Stomach (tissue), 9 donors: Measurements from ENCODE around the gene MYCN. TPM values are rescaled to one million over a fixed set of nuclear protein-coding genes. Genes with fewer than 3 reads are reported as not detected.
"Not testable (repeated sequence)": the region's sequence is repeated elsewhere in the genome, so short reads cannot be mapped to it uniquely, and the experiment has no call there.

ENCODE experiments used
- DNase-seq, 2 donors: peaks; one replicate each; pipeline versions ENCODE4 v3.0.0 to v3.0.0-alpha.2; 2013 to 2019
- H3K27ac ChIP-seq, 5 donors: fragments of 200-600 bp in 4 of 5; sonication (generic) in 4 of 5; one replicate each; pipeline ENCODE4 v1.5.1; 2013 to 2019; ENCODE audit warnings: mild to moderate bottlenecking in 1 of 5, moderate library complexity in 1 of 5
- H3K27me3 ChIP-seq, 3 donors: fragments of 200-600 bp; sonication (generic); one replicate each; pipeline ENCODE4 v1.5.1; 2017 to 2019; ENCODE audit warnings: mixed run types in 1 of 3
- H3K36me3 ChIP-seq, 4 donors: fragments of 200-600 bp; sonication (generic); 1 replicate in 3 of 4; 2 replicates in 1 of 4; pipeline ENCODE4 v1.5.1; 2016 to 2019
- H3K4me1 ChIP-seq, 4 donors: fragments of 200-600 bp; sonication (generic); one replicate each; pipeline ENCODE4 v1.5.1; 2016 to 2019
- H3K4me3 ChIP-seq, 4 donors: fragments of 200-600 bp; sonication (generic) in 3 of 4; one replicate each; pipeline ENCODE4 v1.5.1; 2016 to 2019; ENCODE audit warnings: mild to moderate bottlenecking in 1 of 4
- H3K9me3 ChIP-seq, 4 donors: fragments of 200-600 bp; sonication (generic); one replicate each; pipeline ENCODE4 v1.5.1; 2016 to 2019
- CTCF ChIP-seq, 7 experiments: fragments of 450-650 bp in 4 of 7; fragments of 200-600 bp in 3 of 7; sonication (generic) in 3 of 7; IDR thresholded peaks; one replicate each; pipeline ENCODE4 v1.5.1; 2016 to 2019; ENCODE audit warnings: antibody characterized with exemption in 7 of 7, control low read depth in 2 of 7, mild to moderate bottlenecking in 1 of 7
- EP300 ChIP-seq: sonication (generic); formaldehyde crosslinking; IDR thresholded peaks from one replicate; pipeline ENCODE4 v1.6.1; 2017; ENCODE audit warnings: antibody characterized with exemption
- POLR2A ChIP-seq, 4 donors: fragments of 450-650 bp; IDR thresholded peaks; one replicate each; pipeline ENCODE4 v1.6.1; 2016; ENCODE audit warnings: antibody characterized with exemption in 4 of 4, control low read depth in 2 of 4, mild to moderate bottlenecking in 1 of 4, moderate library complexity in 1 of 4
- POLR2AphosphoS5 ChIP-seq, 3 donors: sonication (generic); formaldehyde crosslinking; IDR thresholded peaks; one replicate each; pipeline ENCODE4 v1.6.1; 2016; ENCODE audit warnings: antibody characterized with exemption in 3 of 3
- WGBS, 5 donors: extraction: QIAGEN DNeasy Blood & Tissue Kit in 3 of 5; methylation state at CpG; one replicate each; pipeline versions ENCODE4 v1.1.5 to v1.1.7; 2013 to 2018; 5-methylcytosine and 5-hydroxymethylcytosine counted together
- intact Hi-C: fragments of 100-400 bp; cut with DNase I; formaldehyde crosslinking; loops from one replicate; pipeline ENCODE4 v1.15.1; 2023; ENCODE audit warnings: low total_unique reads
- polyA plus RNA-seq, 3 donors: library from polyadenylated mRNA; stranded (reverse); fragments of 200-250 nt; gene quantifications; one replicate each; pipeline ENCODE4 v1.2.3, GENCODE V29; 2013
- total RNA-seq, 5 donors: library from RNA; depleted of rRNA; stranded (reverse); fragments of >200 nt; gene quantifications; one replicate each; pipeline versions ENCODE4 v1.1.0 to v1.2.3, GENCODE V29; 2014 to 2016
- donor health status: healthy with polysubstance abuse.
- donor health status: Bipolar disorder and iron deficiency.
- donor health status: healthy.

Gene MYCN
- total and polyA plus RNA-seq, 8 donors, result 0.90 to 9.6 (median 2.3) TPM; not detected in 1

- peaks cover 5 to 11% (median 8%) of the 10 kb centered on the region in 4 donors for H3K4me1 ChIP-seq
- intact Hi-C loops, result no loop called here
- TF ChIP-seq EP300, result no peak
- H3K27me3 ChIP-seq, result peaks cover 0 to 3% (median 0%) of the 10 kb centered on the region in 3 donors
- H3K27ac ChIP-seq, result no peak overlapping the region
- H3K4me3 ChIP-seq, result no peak overlapping the region
- H3K36me3 ChIP-seq, result peaks cover 0 to 9% (median 2%) of the 10 kb centered on the region in 4 donors
- no peak for DNase-seq
- H3K9me3 ChIP-seq, result no peaks in the 10 kb centered on the region
- WGBS, 5 donors, result 84 to 94% (median 93%) methylated on average over 3 of the region's 3 CpGs
These were observed 8.3 kb downstream of the MYCN start for GRCh38 chr2:15948704-15948957.

GRCh38 chr2:15949126-15949525 is 8.8 kb downstream of the MYCN start:
- Histone ChIP-seq H3K27ac (no peak overlapping the region), H3K9me3 (no peaks in the 10 kb centered on the region), H3K27me3 (no peaks in the 10 kb centered on the region), H3K4me1 (peaks cover under 1 to 6% (median 4%) of the 10 kb centered on the region in 4 donors), H3K36me3 (peaks cover 0 to 9% (median 2%) of the 10 kb centered on the region in 4 donors), H3K4me3 (no peak overlapping the region)
- 80 to 91% (median 82%) methylated on average over 6 of the region's 6 CpGs for WGBS, 5 donors
- TF ChIP-seq EP300 (no peak), POLR2A (IDR thresholded peaks at IDR 0.05) (no peak), POLR2AphosphoS5 (IDR thresholded peaks at IDR 0.05) (no peak), CTCF (IDR thresholded peaks at IDR 0.05) (no peak)
- DNase-seq, result no peak
- intact Hi-C loops, result no loop called here

GRCh38 chr2:15949551-15949950 is 9.2 kb downstream of the MYCN start:
- 75 to 93% (median 83%) methylated on average over 5 of the region's 5 CpGs for WGBS, 5 donors
- TF ChIP-seq POLR2A (IDR thresholded peaks at IDR 0.05) (no peak), CTCF (IDR thresholded peaks at IDR 0.05) (no peak), EP300 (no peak), POLR2AphosphoS5 (IDR thresholded peaks at IDR 0.05) (no peak)
- intact Hi-C loops, result no loop called here
- Histone ChIP-seq H3K27me3 (no peaks in the 10 kb centered on the region), H3K36me3 (peaks cover 0 to 9% (median 2%) of the 10 kb centered on the region in 4 donors), H3K27ac (no peak overlapping the region), H3K9me3 (no peaks in the 10 kb centered on the region), H3K4me3 (no peak overlapping the region), H3K4me1 (peaks cover 0 to 2% (median under 1%) of the 10 kb centered on the region in 4 donors)
- no peak for DNase-seq

GRCh38 chr2:15950088-15950952 is 10.0 kb downstream of the MYCN start:
- no peak for DNase-seq
- TF ChIP-seq POLR2A (IDR thresholded peaks at IDR 0.05) (no peak), EP300 (no peak), CTCF (IDR thresholded peaks at IDR 0.05) (no peak), POLR2AphosphoS5 (IDR thresholded peaks at IDR 0.05) (no peak)
- intact Hi-C loops, result no loop called here
- H3K4me3 ChIP-seq, result no peak overlapping the region
- no peaks in the 10 kb centered on the region for H3K9me3 ChIP-seq
- H3K4me1 ChIP-seq, result no peaks in the 10 kb centered on the region
- no peak overlapping the region for H3K27ac ChIP-seq
- no peaks in the 10 kb centered on the region for H3K27me3 ChIP-seq
- H3K36me3 ChIP-seq, result peaks cover 0 to 9% (median 2%) of the 10 kb centered on the region in 4 donors
- 72 to 80% (median 76%) methylated on average over 5 of the region's 5 CpGs for WGBS, 5 donors

GRCh38 chr2:15951936-15952335 is 11.6 kb downstream of the MYCN start:
- DNase-seq, H3K36me3 ChIP-seq, H3K4me1 ChIP-seq, H3K4me3 ChIP-seq, H3K27ac ChIP-seq, H3K9me3 ChIP-seq, H3K27me3 ChIP-seq, intact Hi-C loops: not testable (repeated sequence)
- 92 to 98% (median 96%) methylated on average over 11 of the region's 11 CpGs for WGBS, 5 donors
